Uterus (tissue), 4 donors: ENCODE measurements around the gene ZNF512B. TPM values are rescaled to one million over a fixed set of nuclear protein-coding genes. Genes with fewer than 3 reads are reported as not detected.

Experiments
- DNase-seq, 2 donors: peaks; one replicate each; pipeline ENCODE4 v3.0.0-alpha.2; 2019 to 2020
- H3K27ac ChIP-seq, 2 donors: fragments of 200-600 bp; sonication (generic); 1 replicate in 1 of 2; 2 replicates in 1 of 2; pipeline ENCODE4 v1.5.1; 2016 to 2018
- H3K27me3 ChIP-seq, 2 donors: fragments of 200-600 bp; sonication (generic); one replicate each; pipeline ENCODE4 v1.5.1; 2018 to 2019; ENCODE audit warnings: control low read depth in 1 of 2
- H3K36me3 ChIP-seq, 2 donors: fragments of 200-600 bp; sonication (generic); one replicate each; pipeline ENCODE4 v1.5.1; 2019; ENCODE audit warnings: control low read depth in 1 of 2
- H3K4me1 ChIP-seq, 2 donors: fragments of 200-600 bp; sonication (generic); one replicate each; pipeline ENCODE4 v1.5.1; 2018 to 2019; ENCODE audit warnings: control low read depth in 1 of 2
- H3K4me3 ChIP-seq, 2 donors: fragments of 200-600 bp; sonication (generic); 1 replicate in 1 of 2; 2 replicates in 1 of 2; pipeline ENCODE4 v1.5.1; 2018 to 2019; ENCODE audit warnings: mild to moderate bottlenecking in 1 of 2
- H3K9me3 ChIP-seq, 2 donors: fragments of 200-600 bp; sonication (generic); one replicate each; pipeline ENCODE4 v1.5.1; 2019; ENCODE audit warnings: control low read depth in 1 of 2
- CTCF ChIP-seq, 4 experiments: fragments of 200-600 bp in 2 of 4; fragments of 450-650 bp in 2 of 4; sonication (generic) in 2 of 4; IDR thresholded peaks; one replicate each; pipeline ENCODE4 v1.5.1; 2016 to 2019; ENCODE audit warnings: antibody characterized with exemption in 4 of 4, mild to moderate bottlenecking in 2 of 4, moderate library complexity in 1 of 4
- POLR2A ChIP-seq, 2 donors: fragments of 450-650 bp; IDR thresholded peaks; one replicate each; pipeline ENCODE4 v1.6.1; 2016; ENCODE audit warnings: antibody characterized with exemption in 2 of 2, mild to moderate bottlenecking in 1 of 2, moderate library complexity in 1 of 2
- intact Hi-C: fragments of 100-400 bp; cut with DNase I; formaldehyde crosslinking; loops from one replicate; pipeline ENCODE4 v1.15.1; 2023; ENCODE audit warnings: low total_unique reads
- total RNA-seq, 4 donors: library from RNA; depleted of rRNA in 3 of 4; stranded (reverse); fragments of >200 nt in 3 of 4; gene quantifications; one replicate each; pipeline versions ENCODE4 v1.1.0 to v1.2.4, GENCODE V29; 2014 to 2023
- donor health status: DM: yes; HTN: yes; CAD: no.

The ZNF512B gene
- total RNA-seq, 4 donors from 2014 or later, result 4.7 to 23.3 (median 17.4) TPM

- Histone ChIP-seq H3K36me3 (no peaks in the 10 kb centered on the region), H3K27me3 (no peaks in the 10 kb centered on the region), H3K4me1 (peaks cover 0 to 18% of the 10 kb centered on the region in 2 donors), H3K4me3 (peak overlapping the region; percentile 46 to 73), H3K27ac (peak overlapping the region; percentile 73 to 80), H3K9me3 (no peaks in the 10 kb centered on the region)
- TF ChIP-seq CTCF (IDR thresholded peaks at IDR 0.05), result no peak
- TF ChIP-seq POLR2A (IDR thresholded peaks at IDR 0.05), result no peak
- intact Hi-C loops, result no loop called here
- DNase-seq, result peak; percentile 20 to 25
These were observed 1.4 kb downstream of the ZNF512B start for GRCh38 chr20:63968136-63968927.

- H3K36me3 ChIP-seq, result no peaks in the 10 kb centered on the region
- no peaks in the 10 kb centered on the region for H3K9me3 ChIP-seq
- intact Hi-C loops, result no loop called here
- H3K27me3 ChIP-seq, result no peaks in the 10 kb centered on the region
- peak in 1 of 2 donors; percentile 16 for DNase-seq
- TF ChIP-seq CTCF (IDR thresholded peaks at IDR 0.05), result no peak
- no peak for TF ChIP-seq POLR2A (IDR thresholded peaks at IDR 0.05)
- H3K27ac ChIP-seq, result no peak overlapping the region
- H3K4me1 ChIP-seq, result peaks cover 0 to 18% of the 10 kb centered on the region in 2 donors
- H3K4me3 ChIP-seq, result no peak overlapping the region
These were observed 2.2 kb downstream of the ZNF512B start for GRCh38 chr20:63967330-63968135.

GRCh38 chr20:63966944-63967322 is 2.8 kb downstream of the ZNF512B start:
- H3K4me3 ChIP-seq, result no peak overlapping the region
- H3K9me3 ChIP-seq, result no peaks in the 10 kb centered on the region
- peaks cover 0 to 18% of the 10 kb centered on the region in 2 donors for H3K4me1 ChIP-seq
- H3K27ac ChIP-seq, result no peak overlapping the region
- H3K36me3 ChIP-seq, result no peaks in the 10 kb centered on the region
- DNase-seq, result peak; percentile 14 to 16
- TF ChIP-seq POLR2A (IDR thresholded peaks at IDR 0.05) (no peak), CTCF (IDR thresholded peaks at IDR 0.05) (no peak)
- intact Hi-C loops, result no loop called here
- H3K27me3 ChIP-seq, result no peaks in the 10 kb centered on the region

GRCh38 chr20:63966172-63966943 is 3.4 kb downstream of the ZNF512B start:
- H3K4me1 ChIP-seq, result peaks cover 0 to 18% of the 10 kb centered on the region in 2 donors
- no peak overlapping the region for H3K4me3 ChIP-seq
- DNase-seq, result peak in 1 of 2 donors; percentile 12
- intact Hi-C loops, result no loop called here
- H3K36me3 ChIP-seq, result no peaks in the 10 kb centered on the region
- H3K27me3 ChIP-seq, result no peaks in the 10 kb centered on the region
- no peaks in the 10 kb centered on the region for H3K9me3 ChIP-seq
- no peak overlapping the region for H3K27ac ChIP-seq
- no peak for TF ChIP-seq POLR2A (IDR thresholded peaks at IDR 0.05)
- no peak for TF ChIP-seq CTCF (IDR thresholded peaks at IDR 0.05)
